ENCODE measurements around the gene SCFD2. TPM values are rescaled to one million over a fixed set of nuclear protein-coding genes. Genes with fewer than 3 reads are reported as not detected.
"Not testable (repeated sequence)": the region's sequence is repeated elsewhere in the genome, so short reads cannot be mapped to it uniquely, and the experiment has no call there.

SCFD2 gene
- total RNA-seq, 1 donor from 2014 or later: 11.0 TPM

- no peak for DNase-seq (ENCODE audit: low read depth)
- no peak overlapping the region for H3K4me3 ChIP-seq (ENCODE audit: low read depth, low read length)
- H3K36me3 ChIP-seq (ENCODE audit: control insufficient read depth, insufficient read depth, low read length): no peaks in the 10 kb centered on the region
- no peaks in the 10 kb centered on the region for H3K27me3 ChIP-seq (ENCODE audit: control insufficient read depth, insufficient read depth, low read length)
- TF ChIP-seq CTCF (IDR thresholded peaks at IDR 0.05; ENCODE audit: insufficient read depth, low read length, poor library complexity, severe bottlenecking): no peak
Observed at GRCh38 chr4:53227451-53227850, 138.4 kb downstream of the SCFD2 start.

- Histone ChIP-seq H3K4me3 (ENCODE audit: low read depth, low read length) (no peak overlapping the region), H3K36me3 (ENCODE audit: control insufficient read depth, insufficient read depth, low read length) (no peaks in the 10 kb centered on the region), H3K27me3 (ENCODE audit: control insufficient read depth, insufficient read depth, low read length) (no peaks in the 10 kb centered on the region)
- no peak for DNase-seq (ENCODE audit: low read depth)
- no peak for TF ChIP-seq CTCF (IDR thresholded peaks at IDR 0.05; ENCODE audit: insufficient read depth, low read length, poor library complexity, severe bottlenecking)
Observed at GRCh38 chr4:53221832-53222480, 143.9 kb downstream of the SCFD2 start.

- not testable (repeated sequence) for H3K27me3 ChIP-seq (ENCODE audit: control insufficient read depth, insufficient read depth, low read length); H3K4me3 ChIP-seq (ENCODE audit: low read depth, low read length); H3K36me3 ChIP-seq (ENCODE audit: control insufficient read depth, insufficient read depth, low read length); DNase-seq (ENCODE audit: low read depth)
Observed at GRCh38 chr4:53219148-53219547, 146.7 kb downstream of the SCFD2 start.

- no peak for TF ChIP-seq CTCF (IDR thresholded peaks at IDR 0.05; ENCODE audit: insufficient read depth, low read length, poor library complexity, severe bottlenecking)
- Histone ChIP-seq H3K36me3 (ENCODE audit: control insufficient read depth, insufficient read depth, low read length) (no peaks in the 10 kb centered on the region), H3K27me3 (ENCODE audit: control insufficient read depth, insufficient read depth, low read length) (no peaks in the 10 kb centered on the region), H3K4me3 (ENCODE audit: low read depth, low read length) (no peak overlapping the region)
- DNase-seq (ENCODE audit: low read depth): no peak
Observed at GRCh38 chr4:53208753-53209152, 157.1 kb downstream of the SCFD2 start.

GRCh38 chr4:53205970-53206369 lies 159.9 kb downstream of the SCFD2 start:
- Histone ChIP-seq H3K36me3 (ENCODE audit: control insufficient read depth, insufficient read depth, low read length) (no peaks in the 10 kb centered on the region), H3K27me3 (ENCODE audit: control insufficient read depth, insufficient read depth, low read length) (no peaks in the 10 kb centered on the region), H3K4me3 (ENCODE audit: low read depth, low read length) (no peak overlapping the region)
- DNase-seq (ENCODE audit: low read depth): no peak
- no peak for TF ChIP-seq CTCF (IDR thresholded peaks at IDR 0.05; ENCODE audit: insufficient read depth, low read length, poor library complexity, severe bottlenecking)

- H3K4me3 ChIP-seq (ENCODE audit: low read depth, low read length): no peak overlapping the region
- no peak for DNase-seq (ENCODE audit: low read depth)
- no peak for TF ChIP-seq CTCF (IDR thresholded peaks at IDR 0.05; ENCODE audit: insufficient read depth, low read length, poor library complexity, severe bottlenecking)
- no peaks in the 10 kb centered on the region for H3K27me3 ChIP-seq (ENCODE audit: control insufficient read depth, insufficient read depth, low read length)
- H3K36me3 ChIP-seq (ENCODE audit: control insufficient read depth, insufficient read depth, low read length): no peaks in the 10 kb centered on the region
Observed at GRCh38 chr4:53199356-53199755, 166.5 kb downstream of the SCFD2 start.
